ENCODE results near the gene RPH3AL.

DNA sequence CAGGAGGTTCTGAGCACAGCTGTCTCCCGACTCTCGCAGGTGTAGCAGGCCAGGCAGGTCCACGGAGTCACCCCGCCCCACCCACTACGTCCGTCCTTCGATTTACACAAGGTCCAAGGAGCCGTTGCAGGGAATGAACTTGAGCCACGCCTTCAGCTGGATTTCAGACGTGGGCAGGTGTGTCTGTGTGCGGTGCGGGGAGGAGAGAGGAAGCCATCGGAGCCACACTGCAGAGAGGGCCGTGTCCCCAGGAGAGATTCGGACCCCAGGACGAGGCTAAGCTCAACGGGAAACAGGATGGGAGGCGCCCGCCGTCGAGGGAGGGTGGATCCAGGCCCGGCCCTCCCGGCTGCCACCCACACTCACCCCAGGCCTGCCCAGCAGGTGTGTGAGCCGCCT lies 50.3 kb downstream of the RPH3AL start:
- no peak for TF ChIP-seq CTCF (tag by site-specific recombination; IDR thresholded peaks at IDR 0.05)
- TF ChIP-seq, protein P1, sequence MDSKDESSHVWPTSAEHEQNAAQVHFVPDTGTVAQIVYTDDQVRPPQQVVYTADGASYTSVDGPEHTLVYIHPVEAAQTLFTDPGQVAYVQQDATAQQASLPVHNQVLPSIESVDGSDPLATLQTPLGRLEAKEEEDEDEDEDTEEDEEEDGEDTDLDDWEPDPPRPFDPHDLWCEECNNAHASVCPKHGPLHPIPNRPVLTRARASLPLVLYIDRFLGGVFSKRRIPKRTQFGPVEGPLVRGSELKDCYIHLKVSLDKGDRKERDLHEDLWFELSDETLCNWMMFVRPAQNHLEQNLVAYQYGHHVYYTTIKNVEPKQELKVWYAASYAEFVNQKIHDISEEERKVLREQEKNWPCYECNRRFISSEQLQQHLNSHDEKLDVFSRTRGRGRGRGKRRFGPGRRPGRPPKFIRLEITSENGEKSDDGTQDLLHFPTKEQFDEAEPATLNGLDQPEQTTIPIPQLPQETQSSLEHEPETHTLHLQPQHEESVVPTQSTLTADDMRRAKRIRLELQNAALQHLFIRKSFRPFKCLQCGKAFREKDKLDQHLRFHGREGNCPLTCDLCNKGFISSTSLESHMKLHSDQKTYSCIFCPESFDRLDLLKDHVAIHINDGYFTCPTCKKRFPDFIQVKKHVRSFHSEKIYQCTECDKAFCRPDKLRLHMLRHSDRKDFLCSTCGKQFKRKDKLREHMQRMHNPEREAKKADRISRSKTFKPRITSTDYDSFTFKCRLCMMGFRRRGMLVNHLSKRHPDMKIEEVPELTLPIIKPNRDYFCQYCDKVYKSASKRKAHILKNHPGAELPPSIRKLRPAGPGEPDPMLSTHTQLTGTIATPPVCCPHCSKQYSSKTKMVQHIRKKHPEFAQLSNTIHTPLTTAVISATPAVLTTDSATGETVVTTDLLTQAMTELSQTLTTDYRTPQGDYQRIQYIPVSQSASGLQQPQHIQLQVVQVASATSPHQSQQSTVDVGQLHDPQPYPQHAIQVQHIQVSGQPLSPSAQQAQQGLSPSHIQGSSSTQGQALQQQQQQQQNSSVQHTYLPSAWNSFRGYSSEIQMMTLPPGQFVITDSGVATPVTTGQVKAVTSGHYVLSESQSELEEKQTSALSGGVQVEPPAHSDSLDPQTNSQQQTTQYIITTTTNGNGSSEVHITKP (tag by site-specific recombination; IDR thresholded peaks at IDR 0.05) = no peak
- no peak for TF ChIP-seq SP2 (tag by site-specific recombination; IDR thresholded peaks at IDR 0.05)
- TF ChIP-seq ZNF639 (tag by site-specific recombination; IDR thresholded peaks at IDR 0.05) = no peak
- TF ChIP-seq ZNF621 (tag by site-specific recombination; IDR thresholded peaks at IDR 0.05) = no peak
- no peak for TF ChIP-seq IKZF3 (tag by site-specific recombination; IDR thresholded peaks at IDR 0.05)
- no peak for TF ChIP-seq ZNF501 (tag by site-specific recombination; IDR thresholded peaks at IDR 0.05)
